CD1c-positive myeloid dendritic cell (primary cell): Measurements from ENCODE around the gene SMIM28.
"Not testable (repeated sequence)": the region's sequence is repeated elsewhere in the genome, so short reads cannot be mapped to it uniquely, and the experiment has no call there.

ENCODE experiments used
- DNase-seq: peaks from one replicate; pipeline ENCODE4 v3.0.0-alpha.2; 2016; ENCODE audit errors: extremely low spot score

The SMIM28 gene

DNA sequence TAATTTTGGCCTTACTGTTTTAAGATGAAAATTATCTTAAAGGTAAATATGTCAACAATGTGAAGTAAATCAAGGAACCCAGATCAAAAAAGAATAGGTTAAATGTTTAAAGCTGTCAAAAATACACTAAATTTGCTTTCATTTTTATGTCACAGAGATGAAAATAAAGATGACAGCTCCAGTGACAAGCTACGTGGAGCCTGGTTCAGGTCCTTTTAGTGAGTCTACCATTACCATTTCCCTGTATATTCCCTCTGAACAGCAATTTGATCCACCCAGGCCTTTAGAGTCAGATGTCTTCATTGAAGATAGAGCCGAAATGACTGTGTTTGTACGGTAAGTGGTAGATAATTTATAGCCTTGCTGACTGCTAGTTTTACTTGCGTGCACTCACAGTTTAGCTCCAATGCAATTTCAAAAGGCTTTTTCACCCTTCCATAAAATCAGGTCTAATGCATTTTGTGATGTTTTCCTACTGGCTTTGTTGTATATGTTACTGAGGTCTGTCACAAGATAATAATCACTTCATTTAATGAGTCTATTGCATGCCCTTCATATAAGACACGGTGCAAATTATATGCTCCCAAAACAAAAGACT lies 28.2 kb downstream of the SMIM28 start:
- no peak for DNase-seq

DNA sequence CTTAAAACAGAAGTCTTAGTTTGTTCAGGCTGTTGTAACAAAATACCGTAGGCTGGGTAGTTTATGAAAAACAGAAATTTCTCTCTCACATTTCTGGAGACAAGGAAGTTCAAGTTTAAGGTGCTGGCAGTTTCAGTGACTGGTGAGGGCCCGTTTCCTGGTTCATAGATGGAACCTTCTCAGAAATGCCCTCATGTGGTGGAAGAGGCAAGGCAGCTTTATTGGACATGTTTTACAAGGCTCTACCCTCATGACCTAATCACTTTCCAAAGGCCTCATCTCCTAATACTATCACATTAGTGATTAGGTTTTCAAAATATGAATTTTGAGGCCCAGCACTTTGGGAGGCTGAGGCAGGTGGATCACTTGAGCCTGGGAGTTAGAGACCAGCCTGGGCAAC lies 28.7 kb downstream of the SMIM28 start:
- peak; percentile 18 for DNase-seq

DNA sequence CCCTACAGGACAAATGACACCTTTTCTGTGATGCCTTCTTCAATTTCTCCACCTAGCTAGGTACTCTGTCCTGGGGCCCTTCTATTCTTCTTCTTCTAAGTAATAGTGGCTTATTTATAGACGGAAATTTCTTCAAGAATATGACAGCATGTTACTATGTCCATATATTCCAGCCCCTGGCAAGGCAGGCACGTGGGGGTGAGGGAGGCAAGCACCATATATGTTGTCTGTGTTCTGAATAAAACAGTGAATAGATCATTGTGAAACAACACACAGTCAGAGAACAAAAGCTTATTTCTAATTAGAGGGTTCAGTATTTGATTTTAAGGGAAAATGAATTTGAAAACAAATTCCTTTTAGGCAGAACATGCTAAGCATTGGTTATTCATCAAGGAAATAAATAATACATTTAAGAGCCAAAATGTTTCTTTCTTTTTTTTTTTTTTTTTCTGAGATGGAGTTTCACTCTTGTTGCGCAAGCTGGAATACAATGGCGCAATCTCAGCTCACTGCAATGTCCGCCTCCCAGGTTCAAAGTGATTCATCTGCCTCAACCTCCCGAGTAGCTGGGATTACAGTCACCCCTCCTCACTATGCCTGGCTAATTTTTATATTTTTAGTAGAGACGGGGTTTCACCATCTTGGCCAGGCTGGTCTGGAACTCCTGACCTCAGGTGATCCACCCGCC lies 32.5 kb downstream of the SMIM28 start:
- DNase-seq = peak; percentile 42

DNA sequence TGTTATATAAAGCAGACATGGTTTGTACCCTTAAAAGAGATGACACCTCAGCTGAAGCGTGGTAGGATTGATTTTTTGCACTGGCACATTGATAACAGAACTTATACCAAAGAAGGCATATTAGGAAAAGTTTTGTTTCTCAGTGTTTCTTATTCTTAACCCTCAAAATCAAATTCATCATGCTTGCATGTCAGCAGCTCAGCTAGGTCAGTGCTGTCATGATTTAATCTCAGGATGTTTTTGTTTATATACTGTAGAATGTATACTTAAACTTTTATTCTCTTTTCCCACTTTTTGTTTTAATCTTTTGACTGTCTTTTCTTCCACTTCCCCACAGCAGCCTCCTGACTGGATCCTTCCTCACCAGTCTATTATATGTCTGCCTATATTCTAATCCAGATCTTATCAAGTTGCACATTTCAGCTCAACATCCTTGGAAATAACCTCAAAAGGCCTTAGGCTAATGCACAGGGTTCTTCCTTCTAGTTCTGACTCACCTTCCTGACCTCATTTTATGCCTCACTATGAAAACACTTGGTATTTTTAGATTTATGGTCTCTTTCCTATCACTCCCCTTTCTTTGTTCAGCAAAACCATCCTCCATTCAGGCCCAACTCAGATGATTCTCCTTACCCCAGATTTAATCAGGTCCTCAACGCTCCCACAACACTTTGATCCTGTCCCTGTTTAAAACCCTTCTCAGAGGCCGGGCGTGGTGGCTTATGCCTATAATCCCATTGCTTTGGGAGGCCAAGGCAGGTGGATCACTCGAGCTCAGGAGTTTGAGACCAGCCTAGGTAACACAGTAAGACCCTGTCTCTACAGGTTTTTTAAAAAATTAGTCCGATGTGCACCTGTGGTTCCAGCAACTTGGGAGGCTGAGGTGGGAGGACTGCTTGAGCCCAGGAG lies 33.5 kb downstream of the SMIM28 start:
- peak; percentile 35 for DNase-seq

DNA sequence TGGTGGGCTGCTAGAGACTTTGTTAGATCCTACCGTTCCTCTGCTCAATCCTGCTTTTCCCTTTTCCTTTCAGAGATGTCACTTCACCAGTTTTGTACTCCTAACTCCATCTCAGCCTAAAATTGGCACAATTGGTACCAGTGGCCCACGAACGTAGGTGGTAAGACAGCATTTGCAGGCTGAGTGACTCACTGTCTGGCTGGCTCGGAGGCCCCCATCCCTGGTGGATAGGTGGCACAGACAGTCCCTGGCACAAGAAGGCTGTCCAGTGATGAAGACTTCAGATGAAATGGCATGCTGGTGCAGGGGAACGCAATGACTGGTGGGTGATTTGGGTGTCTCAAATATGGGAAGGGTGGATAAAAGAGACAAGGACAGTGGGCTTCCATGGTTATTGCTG lies 37.4 kb downstream of the SMIM28 start:
- DNase-seq = no peak

DNA sequence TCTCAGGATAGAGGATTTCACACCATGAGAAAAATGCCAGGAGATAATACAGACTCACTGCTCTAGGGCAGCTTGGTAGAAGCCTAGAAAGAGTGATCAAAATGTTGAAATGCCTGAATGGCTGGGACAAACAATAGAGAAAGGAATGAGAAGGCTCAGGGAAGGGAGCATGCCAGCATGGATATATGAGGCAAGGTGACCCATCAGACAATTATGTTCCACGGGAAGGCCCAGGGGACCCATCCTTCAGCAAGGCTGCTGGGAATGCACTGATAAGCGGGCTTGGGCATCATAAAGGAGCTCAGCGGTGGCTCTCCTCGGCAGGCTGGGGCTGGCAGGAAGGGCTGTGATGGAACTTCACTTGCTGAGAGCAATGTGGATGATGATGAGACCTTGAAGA lies 38.5 kb downstream of the SMIM28 start:
- DNase-seq = no peak

DNA sequence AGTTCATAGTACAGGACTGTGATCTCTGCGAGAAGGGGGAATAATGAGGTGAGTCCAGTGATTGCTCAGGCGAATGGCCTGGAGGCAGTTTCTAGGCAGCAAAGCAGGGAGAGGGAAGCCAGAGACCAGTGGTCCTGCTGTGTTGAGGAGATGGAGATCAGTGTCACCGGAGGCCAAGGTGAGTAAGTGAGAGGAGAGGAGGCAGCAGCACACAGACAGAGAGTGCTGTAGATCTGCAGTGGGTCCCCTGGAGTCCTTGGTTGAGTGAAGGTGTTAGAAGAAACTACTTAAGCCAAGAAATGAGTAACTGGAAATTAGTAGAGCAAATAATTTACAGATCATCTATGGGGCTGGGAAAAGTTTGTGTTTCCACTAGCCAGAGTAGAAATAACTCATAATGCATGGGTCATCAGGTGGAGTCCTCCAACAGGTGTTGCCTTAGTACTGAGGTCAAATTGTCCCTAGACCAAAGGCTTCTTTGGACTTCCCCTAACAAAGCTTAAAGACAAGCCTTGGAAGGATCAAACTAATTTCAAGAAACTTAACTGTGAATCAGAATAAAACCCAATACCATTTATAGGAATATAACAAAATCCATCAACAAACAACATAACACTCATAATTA lies 39.9 kb downstream of the SMIM28 start:
- no peak for DNase-seq

DNA sequence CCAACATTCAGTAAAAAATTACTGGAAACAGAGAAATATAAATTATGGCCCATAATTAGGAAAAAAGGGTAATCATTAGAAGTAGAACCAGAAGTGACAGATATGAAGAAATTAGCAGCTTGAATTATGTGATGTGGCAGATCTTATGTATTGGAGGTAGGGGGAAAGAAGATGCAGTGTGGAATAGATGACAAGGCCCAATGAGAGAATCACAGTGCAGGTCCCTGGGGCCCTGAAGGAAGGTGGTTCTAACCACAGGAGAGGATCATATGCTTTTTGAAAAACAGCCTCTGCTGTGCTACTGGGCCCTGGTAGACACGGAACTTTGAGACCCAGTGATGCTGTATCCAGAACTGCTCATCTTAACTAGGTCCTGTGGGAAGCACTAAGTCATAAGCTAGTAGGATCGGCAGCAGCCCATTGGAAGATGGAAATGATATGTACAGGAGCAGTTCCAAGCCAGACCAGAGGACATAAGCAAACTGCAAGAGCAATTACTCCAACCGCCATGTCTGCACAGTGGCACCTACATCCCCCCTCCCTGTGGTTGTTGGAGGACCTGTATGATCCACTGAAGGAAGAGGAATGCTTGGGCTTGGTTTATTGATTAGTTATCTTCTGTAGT lies 40.5 kb downstream of the SMIM28 start:
- DNase-seq = no peak

DNA sequence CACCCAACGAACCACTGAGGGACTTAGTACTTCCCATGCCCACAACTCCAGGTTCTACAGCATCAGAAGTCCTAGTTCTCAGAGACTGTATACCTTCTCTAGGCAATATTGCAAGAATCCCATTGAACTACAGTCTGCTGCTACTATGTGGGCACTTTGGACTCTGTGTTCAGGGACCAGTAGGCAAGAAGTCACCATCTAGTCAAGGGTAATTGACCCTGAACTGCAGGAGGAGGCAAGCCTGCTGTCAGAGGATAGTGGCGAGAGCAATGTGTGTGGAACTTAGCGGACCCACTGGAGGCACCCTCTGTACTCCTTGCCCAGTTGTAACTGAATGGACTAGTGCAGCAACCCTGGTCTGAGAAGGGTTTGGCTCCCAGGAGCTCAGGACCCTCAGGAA lies 42.1 kb downstream of the SMIM28 start:
- no peak for DNase-seq

DNA sequence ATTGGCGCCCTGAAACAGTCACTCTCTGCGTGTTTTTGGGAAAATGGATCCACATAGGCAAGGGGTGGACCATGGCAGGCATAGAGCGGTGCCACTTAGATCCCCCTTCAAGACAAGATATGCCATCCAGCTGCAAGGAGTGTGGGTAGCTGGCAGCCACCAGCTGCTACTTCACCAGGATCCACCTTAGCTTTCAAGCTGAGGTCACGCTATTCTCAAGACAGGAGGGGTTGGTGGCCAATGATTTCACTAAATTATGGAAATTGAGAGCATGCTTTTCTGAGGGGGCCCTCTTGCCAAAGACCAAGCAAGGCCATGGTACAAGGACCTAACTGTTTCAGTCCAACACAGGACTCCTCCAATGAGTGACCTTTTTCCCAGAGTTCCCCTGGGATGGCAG lies 42.7 kb downstream of the SMIM28 start:
- no peak for DNase-seq

DNA sequence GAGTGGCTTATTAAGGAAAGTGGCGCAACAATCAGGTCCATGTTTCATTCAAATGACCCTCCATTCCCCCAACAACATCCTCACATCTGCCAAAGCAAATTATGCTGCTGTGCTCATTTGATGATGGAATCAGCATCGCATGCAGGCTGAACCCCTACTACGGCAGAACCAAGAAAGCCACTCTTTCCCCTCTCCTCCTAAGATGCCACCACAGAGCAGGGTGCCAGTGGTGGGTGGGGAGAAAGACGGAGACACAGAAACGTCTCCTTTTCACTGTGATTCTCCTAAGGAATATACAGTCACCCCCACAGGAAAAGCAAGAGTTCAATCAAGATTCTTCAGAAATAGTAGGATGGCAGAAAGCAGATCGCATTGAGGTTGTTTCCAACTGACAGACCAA lies 43.4 kb downstream of the SMIM28 start:
- DNase-seq = no peak

DNA sequence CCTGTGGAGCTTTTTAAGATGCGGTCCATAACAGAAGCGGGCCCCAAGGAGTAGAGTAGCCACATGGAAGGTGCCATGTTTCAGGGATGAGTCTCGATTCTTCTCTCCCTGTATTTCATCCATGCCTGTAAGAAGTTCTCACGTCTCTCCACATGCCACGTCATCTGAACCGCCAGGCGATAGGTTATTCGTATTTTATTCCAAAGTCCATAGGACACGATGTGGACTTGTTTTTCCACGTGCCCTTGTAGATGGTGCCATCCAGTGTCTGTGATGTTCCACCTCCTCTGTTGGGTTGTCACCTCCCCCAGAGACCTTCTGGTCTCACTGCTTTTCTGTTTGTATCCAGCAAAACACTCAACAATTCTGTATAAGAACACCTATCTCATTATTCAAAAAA lies 43.9 kb downstream of the SMIM28 start:
- no peak for DNase-seq

DNA sequence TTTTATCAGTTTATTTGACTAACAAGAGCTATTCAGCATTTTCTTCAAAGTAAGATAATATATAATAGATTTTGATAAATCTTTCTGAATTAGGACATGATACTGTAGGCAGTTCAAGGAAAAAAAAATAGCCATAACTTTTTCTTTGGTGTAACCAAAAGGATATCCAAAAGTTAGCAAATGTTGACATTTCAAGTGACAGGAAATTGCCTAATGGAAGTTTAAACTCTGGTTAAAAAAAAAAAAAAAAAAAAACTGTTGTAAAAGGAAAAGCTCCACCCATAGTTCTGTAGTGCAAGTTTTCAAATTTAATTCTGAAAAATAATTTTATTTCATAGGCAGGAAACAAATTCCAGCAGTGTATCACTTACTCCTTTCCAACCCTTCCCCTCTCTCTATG lies 45.2 kb downstream of the SMIM28 start:
- DNase-seq = no peak

DNA sequence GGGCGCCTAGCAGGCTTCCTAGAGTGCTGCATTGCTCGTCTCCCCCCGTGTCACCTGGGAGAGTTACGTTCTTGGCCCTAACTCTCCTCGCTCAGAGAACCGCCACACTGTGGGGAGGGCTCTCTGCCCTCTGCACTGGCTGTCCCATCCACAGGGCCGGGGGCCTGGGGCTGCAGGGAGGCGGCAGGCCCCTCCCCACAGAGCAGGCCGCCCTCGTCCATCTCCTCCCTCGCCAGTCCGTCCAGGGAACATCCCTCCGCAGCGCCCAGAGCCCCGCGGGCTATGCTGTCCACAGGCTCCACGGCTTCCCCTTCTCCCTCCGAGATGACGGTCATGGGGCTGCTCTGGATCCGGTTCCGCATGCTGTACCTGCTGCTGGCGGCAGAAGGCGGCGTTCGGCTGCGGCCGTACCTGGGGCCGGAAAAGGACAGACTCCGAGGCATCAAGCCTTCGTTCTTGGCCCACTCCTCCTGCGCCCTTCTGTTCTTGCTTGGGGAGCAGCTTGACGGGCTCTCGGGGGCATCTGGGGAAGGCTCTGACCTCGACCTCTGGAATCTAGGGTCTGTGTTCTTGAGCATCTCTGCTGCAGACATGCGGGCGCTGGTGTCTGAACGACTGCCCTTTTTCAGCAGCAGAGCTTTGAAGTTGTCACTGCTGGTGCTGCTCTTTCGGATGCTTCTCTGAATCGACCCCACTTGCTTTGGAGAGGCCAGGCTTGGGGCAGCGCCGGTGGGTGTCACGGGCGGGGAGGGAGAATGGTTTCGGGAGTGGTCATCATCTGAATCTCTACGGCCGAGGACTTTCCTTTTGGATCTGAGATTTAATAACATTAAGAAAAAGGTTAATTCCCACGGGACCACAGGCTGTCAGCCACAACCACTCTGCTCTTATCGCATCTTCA lies 46.5 kb downstream of the SMIM28 start:
- no peak for DNase-seq

DNA sequence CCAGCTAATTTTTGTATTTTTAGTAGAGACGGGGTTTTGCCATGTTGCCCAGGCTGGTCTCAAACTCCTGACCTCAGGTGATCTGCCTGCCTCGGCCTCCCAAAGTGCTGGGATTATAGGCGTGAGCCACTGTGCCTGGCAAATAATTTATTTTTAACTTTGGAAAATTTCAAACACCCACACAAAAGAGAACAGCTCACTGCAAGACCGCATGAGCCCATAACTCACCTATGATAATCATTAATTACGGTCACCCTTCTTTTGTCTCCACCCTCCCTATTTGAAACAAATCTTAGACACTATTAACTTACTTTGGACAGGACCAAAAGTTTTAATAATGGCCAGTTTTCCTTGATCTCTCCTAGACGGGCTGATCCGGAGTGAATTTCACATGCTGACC lies 47.6 kb downstream of the SMIM28 start:
- not testable (repeated sequence) for DNase-seq

DNA sequence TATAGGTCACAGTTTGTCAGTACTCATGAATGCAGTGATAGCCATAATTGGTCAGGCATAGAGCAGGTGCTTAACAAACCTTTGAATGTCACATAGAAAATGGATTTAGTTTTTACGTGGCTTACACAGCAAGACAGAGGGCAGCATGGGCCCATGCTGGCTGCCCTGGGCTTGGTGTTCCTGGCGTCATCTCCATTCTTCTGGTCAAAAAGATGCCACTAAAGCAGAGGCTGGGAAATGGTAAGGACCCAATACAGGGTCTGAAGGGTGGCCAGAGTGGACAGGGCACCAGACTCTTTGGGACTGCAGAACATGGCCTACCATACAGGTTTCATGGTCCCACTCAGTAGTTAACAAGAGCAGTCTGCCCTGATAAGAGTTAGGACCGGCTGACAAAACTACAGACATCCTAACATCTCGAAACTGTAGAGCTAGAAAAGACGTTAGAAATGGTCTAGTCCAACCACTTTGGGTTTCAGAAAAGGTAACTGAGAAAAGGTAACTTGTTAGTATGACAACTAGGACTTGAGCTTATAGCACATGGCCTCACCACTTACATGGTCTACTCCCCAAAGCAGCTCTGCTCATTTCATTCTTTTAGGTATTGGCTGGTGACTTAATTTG lies 48.9 kb downstream of the SMIM28 start:
- DNase-seq = no peak

DNA sequence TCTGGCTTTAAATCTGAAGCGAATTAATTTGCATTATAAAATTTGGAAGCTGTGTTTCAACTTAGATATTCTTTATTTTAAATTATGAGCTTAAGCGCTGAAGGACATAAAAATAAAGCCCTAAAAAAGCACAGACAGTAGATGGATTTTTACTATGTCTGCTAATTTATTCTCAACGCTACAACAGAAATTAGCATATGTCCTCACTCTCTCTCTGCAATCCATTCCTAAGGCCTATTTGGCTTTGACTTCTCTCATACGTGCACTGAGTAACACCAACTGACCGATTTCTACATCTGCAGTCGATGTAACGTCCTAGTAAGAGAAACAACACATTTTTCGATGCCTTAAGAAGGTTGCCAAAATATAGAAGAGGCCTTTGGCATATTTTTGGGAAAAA lies 50.0 kb downstream of the SMIM28 start:
- DNase-seq = no peak

DNA sequence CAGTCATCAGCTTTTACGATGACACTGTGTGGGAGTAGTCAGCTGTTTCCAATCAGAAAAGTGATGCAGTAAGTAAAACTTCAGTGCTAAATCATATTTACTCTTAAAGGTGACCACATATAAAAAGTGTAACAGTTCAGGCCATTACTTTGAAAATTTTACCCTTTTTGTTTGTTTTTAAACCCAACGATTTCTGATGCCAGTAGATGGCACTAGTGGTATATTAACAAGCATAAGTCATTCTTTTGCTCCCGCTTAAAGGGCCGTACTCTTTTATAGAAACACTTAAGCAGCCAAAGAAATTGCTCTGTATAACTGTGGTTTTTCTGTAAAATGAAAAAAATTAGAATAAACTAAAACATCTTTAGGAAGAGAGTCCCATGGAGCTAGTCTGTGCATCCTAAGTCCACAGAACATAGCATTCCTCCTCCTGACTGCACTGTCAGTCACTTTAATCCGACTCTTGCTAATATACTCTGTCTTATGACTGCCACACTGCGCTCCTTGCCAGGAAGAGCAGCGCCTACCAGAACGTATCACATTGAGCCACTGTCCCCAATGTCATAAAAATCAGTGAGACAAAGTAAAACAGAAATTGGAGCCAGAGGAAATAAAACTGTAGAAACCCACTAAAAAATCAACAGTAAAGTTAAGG lies 51.4 kb downstream of the SMIM28 start:
- DNase-seq = peak; percentile 66

DNA sequence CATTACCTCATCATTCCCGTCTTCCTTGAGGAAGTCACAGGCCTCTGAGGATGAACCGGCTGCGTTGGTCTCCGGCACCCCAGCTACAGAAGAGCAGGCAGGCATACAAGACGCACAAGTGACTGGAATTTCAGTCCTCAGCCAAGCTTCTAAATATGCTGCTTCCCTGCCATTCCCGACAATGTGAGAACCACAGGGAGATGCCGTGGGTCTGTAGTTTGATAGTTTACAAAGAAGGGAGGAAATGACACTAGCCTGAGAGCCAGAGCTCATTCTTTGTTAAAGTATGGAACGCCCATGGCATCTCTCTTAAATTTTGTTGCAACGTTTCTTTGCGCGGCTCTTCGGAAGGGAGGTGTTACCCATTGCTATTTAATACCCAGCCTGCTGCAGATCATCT lies 52.1 kb downstream of the SMIM28 start:
- no peak for DNase-seq
